GM12878 (cell line): ENCODE measurements around the gene CCDC83. TPM values are rescaled to one million over a fixed set of nuclear protein-coding genes. Genes with fewer than 3 reads are reported as not detected.

ENCODE experiments used
- ATAC-seq: fragments of 200-7000 bp; cut with Tn5 transposase; 3 replicates; pipeline ENCODE4 v1.9.1; 2020; ENCODE audit warnings: mild to moderate bottlenecking, moderate library complexity
- BruUV-seq: library from RNA; stranded (reverse); fragments of 400-500 nt; replicated peaks from 2 replicates; lab custom pipeline; 2021; lab: Mats Ljungman, UMichigan
- CTCF ChIA-PET: fragments of 300-600 bp; sonication (Branson Sonifier 250); formaldehyde crosslinking; extraction: SDS; loops from one replicate; lab custom pipeline; 2021; ENCODE audit warnings: inconsistent platforms; lab: Yijun Ruan, JAX
- POLR2A ChIA-PET: fragments of 350-600 bp; formaldehyde crosslinking; extraction: SDS; loops from one replicate; lab custom pipeline; 2021; ENCODE audit warnings: inconsistent platforms; lab: Charles Lee
- RAD21 ChIA-PET: fragments of 300-600 bp; sonication (Branson Sonifier 250); formaldehyde crosslinking; loops from one replicate; lab custom pipeline; 2023; ENCODE audit warnings: antibody characterized with exemption; ENCODE audit not compliant: unreplicated experiment; lab: Charles Lee
- SMC1A ChIA-PET: fragments of 300-600 bp; sonication (Branson Sonifier 250); formaldehyde crosslinking; loops from one replicate; lab custom pipeline; 2023; ENCODE audit not compliant: unreplicated experiment, uncharacterized antibody; lab: Charles Lee
- DNase-seq: peaks from one replicate; pipeline ENCODE4 v3.0.0-alpha.2; 2011; ENCODE audit warnings: low read depth, low spot score
- FAIRE-seq: peaks from 3 replicates; lab custom pipeline; 2011; peaks lifted over from hg19 to GRCh38; lab: Jason Lieb, UNC
- H2AFZ ChIP-seq: 2 replicates; pipeline ENCODE4 v1.6.0; 2011; ENCODE audit warnings: low read depth, low read length, control low read depth; ENCODE audit not compliant: control insufficient read depth
- H3K27ac ChIP-seq: 2 replicates; pipeline ENCODE4 v1.5.1; 2011; ENCODE audit warnings: control low read depth; ENCODE audit not compliant: control insufficient read depth, insufficient read depth
- H3K27me3 ChIP-seq, 2 experiments: replicated peaks in 1 of 2; 2 replicates each; pipeline versions ENCODE4 v1.6.0 to v1.6.1; 2011; ENCODE audit warnings: low read length in 1 of 2; ENCODE audit not compliant: control insufficient read depth in 2 of 2, insufficient read depth in 2 of 2
- H3K36me3 ChIP-seq, 2 experiments: 2 replicates each; pipeline ENCODE4 v1.5.1; 2011; ENCODE audit warnings: low read length in 1 of 2; ENCODE audit not compliant: control insufficient read depth in 2 of 2, insufficient read depth in 2 of 2
- H3K4me1 ChIP-seq: 2 replicates; pipeline ENCODE4 v1.6.1; 2011; ENCODE audit warnings: mild to moderate bottlenecking, low read length, moderate library complexity, mixed read lengths; ENCODE audit not compliant: control insufficient read depth, insufficient read depth
- H3K4me2 ChIP-seq: 2 replicates; pipeline ENCODE4 v1.6.0; 2011; ENCODE audit warnings: control low read depth; ENCODE audit not compliant: control insufficient read depth, insufficient read depth
- H3K4me3 ChIP-seq: fragments of 200-600 bp; sonication (generic); 2 replicates; pipeline ENCODE4 v1.5.1; 2016
- H3K79me2 ChIP-seq: 2 replicates; pipeline ENCODE4 v1.6.0; 2011; ENCODE audit warnings: low read length; ENCODE audit not compliant: control insufficient read depth, insufficient read depth
- H3K9ac ChIP-seq: 2 replicates; pipeline ENCODE4 v1.8.0; 2011; ENCODE audit warnings: low read length, control low read depth, mixed read lengths; ENCODE audit not compliant: control insufficient read depth, insufficient read depth
- H3K9me3 ChIP-seq: replicated peaks from 3 replicates; pipeline ENCODE4 v1.5.1; 2011; ENCODE audit warnings: mild to moderate bottlenecking, low read length; ENCODE audit not compliant: control insufficient read depth, insufficient read depth
- H4K20me1 ChIP-seq: 2 replicates; pipeline ENCODE4 v1.6.0; 2011; ENCODE audit not compliant: control insufficient read depth, insufficient read depth
- CHD1 ChIP-seq: IDR thresholded peaks from 2 replicates; pipeline ENCODE4 v1.6.1; 2012; ENCODE audit warnings: low read depth, low read length, improper control_type of control experiment
- FOXK2 ChIP-seq: fragments of 450-650 bp; IDR thresholded peaks from 2 replicates; pipeline ENCODE4 v1.6.1; 2017; ENCODE audit warnings: mild to moderate bottlenecking, moderate library complexity
- IKZF2 ChIP-seq, 2 experiments: fragments of 450-650 bp; IDR thresholded peaks; 2 replicates each; pipeline ENCODE4 v1.6.1; 2017; ENCODE audit warnings: mild to moderate bottlenecking in 2 of 2, moderate library complexity in 2 of 2
- MEF2A ChIP-seq: IDR thresholded peaks from 2 replicates; pipeline ENCODE4 v1.6.1; 2011; ENCODE audit warnings: low read depth, mild to moderate bottlenecking, low read length, moderate library complexity; ENCODE audit not compliant: insufficient read depth
- NR2C1 ChIP-seq: fragments of 450-650 bp; IDR thresholded peaks from 2 replicates; pipeline ENCODE4 v1.6.1; 2017; ENCODE audit warnings: antibody characterized with exemption, mild to moderate bottlenecking, moderate library complexity
- RBBP5 ChIP-seq: fragments of 200-600 bp; sonication (generic); conservative IDR thresholded peaks from 2 replicates; pipeline ENCODE4 v1.6.1; 2016
- RFX5 ChIP-seq: IDR thresholded peaks from 2 replicates; pipeline ENCODE4 v1.6.1; 2011; ENCODE audit warnings: low read depth, low read length, improper control_type of control experiment
- ZNF622 ChIP-seq: fragments of 450-650 bp; IDR thresholded peaks from 2 replicates; pipeline ENCODE4 v1.6.1; 2017; ENCODE audit warnings: mild to moderate bottlenecking, inconsistent platforms
- ZZZ3 ChIP-seq: IDR thresholded peaks from 2 replicates; pipeline ENCODE4 v1.6.1; 2011; ENCODE audit warnings: low read depth; ENCODE audit not compliant: control insufficient read depth, insufficient read length
- WGBS: methylation state at CpG from one replicate; pipeline ENCODE4 v1.1.6; 2016; ENCODE audit warnings: low lambda C conversion rate; ENCODE audit not compliant: insufficient replicate concordance, insufficient coverage; ENCODE audit errors: missing lambda C conversion rate; 5-methylcytosine and 5-hydroxymethylcytosine counted together
- in situ Hi-C: fragments of 300-500 bp; cut with MboI; formaldehyde crosslinking; loops from 9 replicates; pipeline ENCODE4 v1.14.3; 2018; ENCODE audit warnings: mixed read lengths
- intact Hi-C: fragments of 100-400 bp; cut with micrococcal nuclease; formaldehyde crosslinking; loops from one replicate; pipeline ENCODE4 v1.14.2; 2022; ENCODE audit not compliant: unreplicated experiment
- polyA plus RNA-seq, 11 experiments: library from polyadenylated mRNA; depleted of rRNA in 4 of 11; unstranded in 6 of 11; stranded (reverse) in 5 of 11; fragments of >200 nt; fragmentation: Nextera tagmentation in 4 of 11; fragmentation: Illumina TruSeq in 1 of 11; extraction: Ambion mirVana in 4 of 11; extraction: Trizol in 1 of 11; gene quantifications; 1 replicate in 1 of 11; 2 replicates in 10 of 11; pipeline versions ENCODE4 v1.2.1 to v1.2.3, GENCODE V29; 2011 to 2016; ENCODE audit warnings: inconsistent platforms in 2 of 11, missing spikeins in 2 of 11, low read depth in 1 of 11
- total RNA-seq, 4 experiments: library from RNA; depleted of rRNA in 3 of 4; stranded (reverse); fragments of >200 nt in 3 of 4; fragmentation: Illumina TruSeq in 1 of 4; extraction: Trizol in 1 of 4; gene quantifications; 2 replicates each; pipeline versions ENCODE4 v1.2.1 to v1.2.3, GENCODE V29; 2013 to 2021
- TF ChIP-seq, protein P1 (sequence below): fragments of 450-650 bp; IDR thresholded peaks from 2 replicates; pipeline ENCODE4 v1.6.1; 2016; ENCODE audit warnings: mild to moderate bottlenecking
- TF ChIP-seq, protein P2 (sequence below): fragments of 450-650 bp; IDR thresholded peaks from 2 replicates; pipeline ENCODE4 v1.6.1; 2017; ENCODE audit warnings: mild to moderate bottlenecking
- TF ChIP-seq, protein P3 (sequence below): fragments of 450-650 bp; IDR thresholded peaks from 2 replicates; pipeline ENCODE4 v1.6.1; 2017; ENCODE audit warnings: mild to moderate bottlenecking, moderate library complexity

The CCDC83 gene
- total and polyA plus RNA-seq, 10 of the 15 experiments (the other 5 are each of a cell fraction or from before 2014, with no cell fraction given): not detected

DNA sequence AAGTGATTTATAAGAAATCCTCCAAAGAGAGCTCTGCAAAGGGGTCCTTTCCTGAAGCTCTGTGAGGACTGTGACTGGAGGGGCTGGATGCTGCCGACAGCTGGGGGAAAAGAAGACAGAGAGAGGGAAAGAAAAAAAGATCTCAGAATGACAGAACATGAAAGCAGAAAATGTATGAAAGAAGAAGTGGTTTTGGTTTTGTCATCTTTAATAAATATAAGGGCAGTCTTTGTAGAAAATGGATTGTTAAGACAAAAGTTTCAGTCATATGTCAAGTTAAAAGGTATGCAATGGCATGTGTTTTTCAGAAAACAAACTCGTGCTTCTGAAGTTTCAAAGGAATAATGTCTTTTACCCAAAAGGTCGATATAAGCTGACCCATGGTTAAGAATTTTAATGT lies 105.5 kb downstream of the CCDC83 start (continued):
- TF ChIP-seq IKZF2 (IDR thresholded peaks at IDR 0.05) (peak; percentile 36 to 39; a peak in 2 of 4 replicates), RFX5 (no peak), CHD1 (no peak), RBBP5 (no peak), ZZZ3 (no peak), ZNF622 (no peak), NR2C1 (no peak), FOXK2 (no peak), MEF2A (no peak)
- TF ChIP-seq, protein P1, sequence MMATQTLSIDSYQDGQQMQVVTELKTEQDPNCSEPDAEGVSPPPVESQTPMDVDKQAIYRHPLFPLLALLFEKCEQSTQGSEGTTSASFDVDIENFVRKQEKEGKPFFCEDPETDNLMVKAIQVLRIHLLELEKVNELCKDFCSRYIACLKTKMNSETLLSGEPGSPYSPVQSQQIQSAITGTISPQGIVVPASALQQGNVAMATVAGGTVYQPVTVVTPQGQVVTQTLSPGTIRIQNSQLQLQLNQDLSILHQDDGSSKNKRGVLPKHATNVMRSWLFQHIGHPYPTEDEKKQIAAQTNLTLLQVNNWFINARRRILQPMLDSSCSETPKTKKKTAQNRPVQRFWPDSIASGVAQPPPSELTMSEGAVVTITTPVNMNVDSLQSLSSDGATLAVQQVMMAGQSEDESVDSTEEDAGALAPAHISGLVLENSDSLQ: no peak

DNA sequence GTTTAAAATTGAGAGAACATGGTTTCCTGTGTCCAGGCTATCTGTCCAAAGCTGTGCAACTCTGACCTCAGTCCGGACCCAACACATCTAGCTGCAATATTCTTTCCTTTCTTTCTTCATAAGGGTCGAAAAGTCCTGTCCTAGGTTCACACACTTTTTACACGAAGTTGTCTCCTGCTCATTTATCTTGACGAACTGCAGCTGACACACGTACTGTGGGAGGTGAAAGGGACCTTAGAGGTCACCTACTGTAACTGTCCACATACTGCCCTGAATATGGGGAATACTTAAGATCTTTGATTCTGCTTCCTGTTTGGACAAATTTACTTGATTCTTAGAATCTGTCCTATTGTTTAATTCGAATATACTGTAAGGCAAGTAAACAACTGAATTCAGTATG lies 105.9 kb downstream of the CCDC83 start:
- no peaks in the 10 kb centered on the region; the same call in 1 of the 2 replicates for H3K79me2 ChIP-seq
- no TSS peak for BruUV-seq

More for the DNA sequence above, 105.9 kb downstream of the CCDC83 start:
- intact Hi-C loops (no loop called here), in situ Hi-C loops (no loop called here)
- RAD21 ChIA-PET: interaction anchor here (0.9 to 1.3 kb wide), 3 partner anchors 15 to 106 kb away, joined by 3 to 4 read pairs (median 4); partner anchors contain the start of gene CCDC83
- WGBS: 76% methylated on average over 6 of the region's 6 CpGs
- no peaks in the 10 kb centered on the region for H3K9me3 ChIP-seq
- POLR2A ChIA-PET: interaction anchor here (0.5 to 1.3 kb wide), 2 partner anchors 59 to 240 kb away, joined by 3 to 4 read pairs; no protein-coding TSS in a partner anchor
- no peak overlapping the region for H3K4me3 ChIP-seq
- H3K27ac ChIP-seq: no peak overlapping the region
- CTCF ChIA-PET: interaction anchor here (0.8 to 1.6 kb wide), 4 partner anchors 13 to 330 kb away, joined by 3 read pairs; no protein-coding TSS in a partner anchor
- H3K4me1 ChIP-seq: peaks cover 7% of the 10 kb centered on the region
- no peaks in the 10 kb centered on the region for H4K20me1 ChIP-seq
- TF ChIP-seq, protein P2, sequence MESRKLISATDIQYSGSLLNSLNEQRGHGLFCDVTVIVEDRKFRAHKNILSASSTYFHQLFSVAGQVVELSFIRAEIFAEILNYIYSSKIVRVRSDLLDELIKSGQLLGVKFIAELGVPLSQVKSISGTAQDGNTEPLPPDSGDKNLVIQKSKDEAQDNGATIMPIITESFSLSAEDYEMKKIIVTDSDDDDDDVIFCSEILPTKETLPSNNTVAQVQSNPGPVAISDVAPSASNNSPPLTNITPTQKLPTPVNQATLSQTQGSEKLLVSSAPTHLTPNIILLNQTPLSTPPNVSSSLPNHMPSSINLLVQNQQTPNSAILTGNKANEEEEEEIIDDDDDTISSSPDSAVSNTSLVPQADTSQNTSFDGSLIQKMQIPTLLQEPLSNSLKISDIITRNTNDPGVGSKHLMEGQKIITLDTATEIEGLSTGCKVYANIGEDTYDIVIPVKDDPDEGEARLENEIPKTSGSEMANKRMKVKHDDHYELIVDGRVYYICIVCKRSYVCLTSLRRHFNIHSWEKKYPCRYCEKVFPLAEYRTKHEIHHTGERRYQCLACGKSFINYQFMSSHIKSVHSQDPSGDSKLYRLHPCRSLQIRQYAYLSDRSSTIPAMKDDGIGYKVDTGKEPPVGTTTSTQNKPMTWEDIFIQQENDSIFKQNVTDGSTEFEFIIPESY: no peak
- TF ChIP-seq, protein P3, sequence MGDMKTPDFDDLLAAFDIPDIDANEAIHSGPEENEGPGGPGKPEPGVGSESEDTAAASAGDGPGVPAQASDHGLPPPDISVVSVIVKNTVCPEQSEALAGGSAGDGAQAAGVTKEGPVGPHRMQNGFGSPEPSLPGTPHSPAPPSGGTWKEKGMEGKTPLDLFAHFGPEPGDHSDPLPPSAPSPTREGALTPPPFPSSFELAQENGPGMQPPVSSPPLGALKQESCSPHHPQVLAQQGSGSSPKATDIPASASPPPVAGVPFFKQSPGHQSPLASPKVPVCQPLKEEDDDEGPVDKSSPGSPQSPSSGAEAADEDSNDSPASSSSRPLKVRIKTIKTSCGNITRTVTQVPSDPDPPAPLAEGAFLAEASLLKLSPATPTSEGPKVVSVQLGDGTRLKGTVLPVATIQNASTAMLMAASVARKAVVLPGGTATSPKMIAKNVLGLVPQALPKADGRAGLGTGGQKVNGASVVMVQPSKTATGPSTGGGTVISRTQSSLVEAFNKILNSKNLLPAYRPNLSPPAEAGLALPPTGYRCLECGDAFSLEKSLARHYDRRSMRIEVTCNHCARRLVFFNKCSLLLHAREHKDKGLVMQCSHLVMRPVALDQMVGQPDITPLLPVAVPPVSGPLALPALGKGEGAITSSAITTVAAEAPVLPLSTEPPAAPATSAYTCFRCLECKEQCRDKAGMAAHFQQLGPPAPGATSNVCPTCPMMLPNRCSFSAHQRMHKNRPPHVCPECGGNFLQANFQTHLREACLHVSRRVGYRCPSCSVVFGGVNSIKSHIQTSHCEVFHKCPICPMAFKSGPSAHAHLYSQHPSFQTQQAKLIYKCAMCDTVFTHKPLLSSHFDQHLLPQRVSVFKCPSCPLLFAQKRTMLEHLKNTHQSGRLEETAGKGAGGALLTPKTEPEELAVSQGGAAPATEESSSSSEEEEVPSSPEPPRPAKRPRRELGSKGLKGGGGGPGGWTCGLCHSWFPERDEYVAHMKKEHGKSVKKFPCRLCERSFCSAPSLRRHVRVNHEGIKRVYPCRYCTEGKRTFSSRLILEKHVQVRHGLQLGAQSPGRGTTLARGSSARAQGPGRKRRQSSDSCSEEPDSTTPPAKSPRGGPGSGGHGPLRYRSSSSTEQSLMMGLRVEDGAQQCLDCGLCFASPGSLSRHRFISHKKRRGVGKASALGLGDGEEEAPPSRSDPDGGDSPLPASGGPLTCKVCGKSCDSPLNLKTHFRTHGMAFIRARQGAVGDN: no peak
- no peak overlapping the region for H2AFZ ChIP-seq
- ATAC-seq (peak; percentile 35), FAIRE-seq (no peak), DNase-seq (no peak)
- no peak overlapping the region for H3K4me2 ChIP-seq
- H3K27me3 ChIP-seq: no peaks in the 10 kb centered on the region
- no peak overlapping the region for H3K9ac ChIP-seq
- SMC1A ChIA-PET: interaction anchor here (0.9 to 2.4 kb wide), 7 partner anchors 8 to 354 kb away, joined by 3 to 7 read pairs (median 4); no protein-coding TSS in a partner anchor
- peaks cover 2 to 30% of the 10 kb centered on the region in 2 experiments for H3K36me3 ChIP-seq
